GM23248 (cell line): ENCODE measurements around the gene DMKN. TPM values are rescaled to one million over a fixed set of nuclear protein-coding genes. Genes with fewer than 3 reads are reported as not detected.

ENCODE experiments used
- DNase-seq: peaks from one replicate; pipeline ENCODE4 v3.0.0-alpha.2; 2015
- H2AFZ ChIP-seq: fragments of 200-600 bp; sonication (generic); 2 replicates; pipeline ENCODE4 v1.6.1; 2016; ENCODE audit warnings: antibody characterized with exemption
- H3F3A ChIP-seq: fragments of 200-600 bp; sonication (generic); 2 replicates; pipeline ENCODE4 v1.6.1; 2016; ENCODE audit warnings: mild to moderate bottlenecking, antibody characterized with exemption, mixed run types; ENCODE audit not compliant: insufficient read depth
- H3K27ac ChIP-seq: fragments of 200-600 bp; sonication (generic); 2 replicates; pipeline ENCODE4 v1.5.1; 2016; ENCODE audit warnings: mild to moderate bottlenecking
- H3K27me3 ChIP-seq: fragments of 200-600 bp; sonication (generic); replicated peaks from 2 replicates; pipeline ENCODE4 v1.6.1; 2016; ENCODE audit warnings: mild to moderate bottlenecking; ENCODE audit not compliant: insufficient read depth
- H3K36me3 ChIP-seq: fragments of 200-600 bp; sonication (generic); 2 replicates; pipeline ENCODE4 v1.6.1; 2016; ENCODE audit warnings: low read depth, mild to moderate bottlenecking
- H3K4me1 ChIP-seq: fragments of 200-600 bp; sonication (generic); 2 replicates; pipeline ENCODE4 v1.6.1; 2016; ENCODE audit warnings: mild to moderate bottlenecking; ENCODE audit not compliant: insufficient read depth
- H3K4me2 ChIP-seq: fragments of 200-600 bp; sonication (generic); one replicate; pipeline ENCODE4 v1.6.1; 2016; ENCODE audit warnings: mild to moderate bottlenecking; ENCODE audit not compliant: unreplicated experiment
- H3K4me3 ChIP-seq: fragments of 200-600 bp; sonication (generic); 2 replicates; pipeline ENCODE4 v1.5.1; 2016; ENCODE audit warnings: mild to moderate bottlenecking
- H3K79me2 ChIP-seq: fragments of 200-600 bp; sonication (generic); 2 replicates; pipeline ENCODE4 v1.6.1; 2016; ENCODE audit warnings: mild to moderate bottlenecking; ENCODE audit not compliant: insufficient read depth
- H3K9ac ChIP-seq: fragments of 200-600 bp; sonication (generic); 2 replicates; pipeline ENCODE4 v1.6.1; 2016; ENCODE audit warnings: mild to moderate bottlenecking
- H3K9me2 ChIP-seq: fragments of 200-600 bp; sonication (generic); 2 replicates; pipeline ENCODE4 v1.6.1; 2016; ENCODE audit warnings: mixed run types, mild to moderate bottlenecking, moderate library complexity; ENCODE audit not compliant: insufficient read depth
- H3K9me3 ChIP-seq: fragments of 200-600 bp; sonication (generic); one replicate; pipeline ENCODE4 v1.6.1; 2017; ENCODE audit warnings: low read depth
- H4K20me1 ChIP-seq: fragments of 200-600 bp; sonication (generic); 2 replicates; pipeline ENCODE4 v1.6.0; 2016; ENCODE audit not compliant: insufficient read depth
- EZH2 ChIP-seq: fragments of 200-600 bp; sonication (generic); IDR thresholded peaks from 2 replicates; pipeline ENCODE4 v1.6.1; 2018; ENCODE audit warnings: antibody characterized with exemption, mild to moderate bottlenecking; ENCODE audit not compliant: insufficient read depth, poor library complexity, severe bottlenecking
- EZH2phosphoT487 ChIP-seq: fragments of 200-600 bp; sonication (generic); IDR thresholded peaks from 2 replicates; pipeline ENCODE4 v1.6.1; 2018; ENCODE audit warnings: antibody characterized with exemption, moderate library complexity, mild to moderate bottlenecking, low read depth; ENCODE audit not compliant: insufficient read depth
- WGBS, 2 experiments: methylation state at CpG; one replicate each; pipeline ENCODE4 v1.1.6; 2015 to 2017; ENCODE audit warnings: low lambda C conversion rate in 2 of 2, low coverage in 1 of 2; ENCODE audit errors: missing lambda C conversion rate in 2 of 2; 5-methylcytosine and 5-hydroxymethylcytosine counted together
- in situ Hi-C: fragments of 300-500 bp; cut with MboI; formaldehyde crosslinking; loops from 2 replicates; pipeline ENCODE4 v1.15.0; 2020
- polyA plus RNA-seq: library from polyadenylated mRNA; unstranded; fragments of >200 nt; fragmentation: Nextera tagmentation; extraction: Ambion mirVana; gene quantifications from 2 replicates; pipeline ENCODE4 v1.2.1, GENCODE V29; 2016
- total RNA-seq: library from RNA; depleted of rRNA; stranded (reverse); fragments of >200 nt; shearing (Covaris generic); gene quantifications from 2 replicates; pipeline ENCODE4 v1.2.3, GENCODE V29; 2014

The DMKN gene
- total and polyA plus RNA-seq, 2 experiments from 2014 or later, result 25.4 to 34.5 TPM

GRCh38 chr19:35555301-35556005, 42.0 kb upstream of the DMKN start:
- H3K9me2 ChIP-seq, result no peaks in the 10 kb centered on the region
- no peak overlapping the region for H3K4me3 ChIP-seq
- WGBS, 2 experiments, result 60 to 64% methylated on average over 30 of the region's 30 CpGs
- H3K9me3 ChIP-seq, result no peaks in the 10 kb centered on the region
- H3K27ac ChIP-seq, result no peak overlapping the region
- H4K20me1 ChIP-seq, result no peaks in the 10 kb centered on the region
- H3K36me3 ChIP-seq, result no peaks in the 10 kb centered on the region
- TF ChIP-seq EZH2phosphoT487 (no peak), EZH2 (no peak)
- H2AFZ ChIP-seq, result no peak overlapping the region
- 0 out of 2 replicates have a peak, but pooled peaks cover 9% of the 10 kb centered on the region for H3K27me3 ChIP-seq
- DNase-seq, result peak; percentile 44
- H3K4me2 ChIP-seq, result no peak overlapping the region
- H3K4me1 ChIP-seq, result no peaks in the 10 kb centered on the region
- in situ Hi-C loops, result no loop called here
- H3K9ac ChIP-seq, result no peak overlapping the region
- no peaks in the 10 kb centered on the region for H3F3A ChIP-seq
- no peaks in the 10 kb centered on the region for H3K79me2 ChIP-seq

- Histone ChIP-seq H3K4me1 (no peaks in the 10 kb centered on the region), H3K27ac (no peak overlapping the region), H3K27me3 (0 out of 2 replicates have a peak, but pooled peaks cover 4% of the 10 kb centered on the region), H4K20me1 (no peaks in the 10 kb centered on the region), H3K4me3 (no peak overlapping the region), H3K4me2 (no peak overlapping the region), H3K79me2 (no peaks in the 10 kb centered on the region), H3F3A (no peaks in the 10 kb centered on the region), H3K9ac (no peak overlapping the region), H3K36me3 (no peaks in the 10 kb centered on the region), H3K9me2 (no peaks in the 10 kb centered on the region), H3K9me3 (no peaks in the 10 kb centered on the region), H2AFZ (no peak overlapping the region)
- in situ Hi-C loops, result no loop called here
- DNase-seq, result no peak
- WGBS, 2 experiments, result 53 to 60% methylated on average over 5 of the region's 5 CpGs
- no peak for TF ChIP-seq EZH2phosphoT487
- no peak for TF ChIP-seq EZH2
Measured at GRCh38 chr19:35554076-35554475, 40.6 kb upstream of the DMKN start.

DNA sequence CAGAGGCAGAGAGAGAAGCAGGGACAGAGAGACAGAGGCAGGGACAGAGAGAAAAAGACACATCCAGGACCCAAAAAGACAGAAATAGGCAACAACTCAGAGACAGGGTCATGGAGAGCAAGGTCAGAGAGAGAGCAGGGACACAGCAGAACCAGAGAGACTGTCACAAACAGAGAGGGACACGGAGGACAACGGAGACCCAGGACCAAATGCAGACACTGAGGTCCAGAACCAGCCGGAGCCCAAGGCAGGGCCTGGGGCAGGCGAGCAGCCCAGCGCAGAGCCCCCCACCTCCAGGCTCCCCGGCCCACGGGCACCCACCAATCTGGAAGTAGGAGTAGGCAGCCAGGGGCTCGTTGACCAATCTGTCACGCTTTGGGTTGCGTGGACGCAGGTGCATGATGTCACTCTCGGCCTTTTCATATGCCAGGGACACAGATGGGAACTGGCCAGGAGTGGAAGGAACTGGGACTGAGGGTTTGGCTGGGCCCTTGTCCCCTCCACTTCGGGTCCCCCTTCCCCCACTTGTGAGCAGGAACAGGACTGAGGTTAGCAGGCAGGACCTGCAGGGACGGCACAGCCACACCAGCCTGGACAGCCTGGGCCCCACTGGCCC, 40.0 kb upstream of the DMKN start:
- Histone ChIP-seq H3F3A (no peaks in the 10 kb centered on the region), H3K9me2 (no peaks in the 10 kb centered on the region), H3K27ac (no peak overlapping the region), H4K20me1 (no peaks in the 10 kb centered on the region), H3K36me3 (no peaks in the 10 kb centered on the region), H3K4me1 (no peaks in the 10 kb centered on the region), H3K4me2 (no peak overlapping the region), H3K9ac (no peak overlapping the region), H3K9me3 (no peaks in the 10 kb centered on the region), H3K27me3 (no peaks in the 10 kb centered on the region), H2AFZ (no peak overlapping the region), H3K79me2 (no peaks in the 10 kb centered on the region), H3K4me3 (no peak overlapping the region)
- in situ Hi-C loops, result no loop called here
- no peak for DNase-seq
- no peak for TF ChIP-seq EZH2
- 57 to 58% methylated on average over 14 of the region's 14 CpGs for WGBS, 2 experiments

GRCh38 chr19:35552534-35553384, 39.3 kb upstream of the DMKN start:
- H3K4me2 ChIP-seq, result no peak overlapping the region
- no peaks in the 10 kb centered on the region for H3K79me2 ChIP-seq
- H3K36me3 ChIP-seq, result no peaks in the 10 kb centered on the region
- H3K9me2 ChIP-seq, result no peaks in the 10 kb centered on the region
- no peak overlapping the region for H3K4me3 ChIP-seq
- no peak for DNase-seq
- no peak overlapping the region for H3K9ac ChIP-seq
- H3K27ac ChIP-seq, result no peak overlapping the region
- H3K9me3 ChIP-seq, result no peaks in the 10 kb centered on the region
- no peaks in the 10 kb centered on the region for H3K4me1 ChIP-seq
- TF ChIP-seq EZH2phosphoT487, result no peak
- no peak for TF ChIP-seq EZH2
- 45 to 50% methylated on average over 13 of the region's 13 CpGs for WGBS, 2 experiments
- H3F3A ChIP-seq, result no peaks in the 10 kb centered on the region
- no peaks in the 10 kb centered on the region for H4K20me1 ChIP-seq
- H2AFZ ChIP-seq, result no peak overlapping the region
- H3K27me3 ChIP-seq, result no peaks in the 10 kb centered on the region
- in situ Hi-C loops, result no loop called here
